Effector memory CD8-positive, alpha-beta T cell (primary cell): ENCODE data around the gene CDH26.

Experiments
- ATAC-seq: fragments of 150-1000 bp; cut with Tn5 transposase; replicated peaks from 2 replicates; pipeline ENCODE4 v1.10.0; 2021; ENCODE audit warnings: mild to moderate bottlenecking, moderate library complexity
- DNase-seq, 3 experiments: peaks; one replicate each; pipeline ENCODE4 v3.0.0; 2021
- H3K27ac Mint-ChIP-seq, 2 donors: one replicate each; pipeline ENCODE4 v1.8.0; 2022; ENCODE audit warnings: mild to moderate bottlenecking in 2 of 2, mixed read lengths in 2 of 2, moderate library complexity in 2 of 2
- H3K27me3 Mint-ChIP-seq, 2 donors: one replicate each; pipeline ENCODE4 v1.8.0; 2022; ENCODE audit warnings: mixed read lengths in 2 of 2
- H3K36me3 Mint-ChIP-seq: one replicate; pipeline ENCODE4 v1.8.0; 2022; ENCODE audit warnings: mild to moderate bottlenecking, moderate library complexity, mixed read lengths; ENCODE audit not compliant: insufficient read depth
- H3K4me1 Mint-ChIP-seq, 2 donors: one replicate each; pipeline ENCODE4 v1.8.0; 2022; ENCODE audit warnings: low read depth in 2 of 2, mixed read lengths in 2 of 2
- H3K4me3 Mint-ChIP-seq, 2 donors: one replicate each; pipeline ENCODE4 v1.8.0; 2022; ENCODE audit warnings: mild to moderate bottlenecking in 2 of 2, mixed read lengths in 2 of 2, moderate library complexity in 2 of 2
- H3K9me3 Mint-ChIP-seq, 2 donors: one replicate each; pipeline ENCODE4 v1.8.0; 2022; ENCODE audit warnings: mixed read lengths in 2 of 2

CDH26 gene

DNA sequence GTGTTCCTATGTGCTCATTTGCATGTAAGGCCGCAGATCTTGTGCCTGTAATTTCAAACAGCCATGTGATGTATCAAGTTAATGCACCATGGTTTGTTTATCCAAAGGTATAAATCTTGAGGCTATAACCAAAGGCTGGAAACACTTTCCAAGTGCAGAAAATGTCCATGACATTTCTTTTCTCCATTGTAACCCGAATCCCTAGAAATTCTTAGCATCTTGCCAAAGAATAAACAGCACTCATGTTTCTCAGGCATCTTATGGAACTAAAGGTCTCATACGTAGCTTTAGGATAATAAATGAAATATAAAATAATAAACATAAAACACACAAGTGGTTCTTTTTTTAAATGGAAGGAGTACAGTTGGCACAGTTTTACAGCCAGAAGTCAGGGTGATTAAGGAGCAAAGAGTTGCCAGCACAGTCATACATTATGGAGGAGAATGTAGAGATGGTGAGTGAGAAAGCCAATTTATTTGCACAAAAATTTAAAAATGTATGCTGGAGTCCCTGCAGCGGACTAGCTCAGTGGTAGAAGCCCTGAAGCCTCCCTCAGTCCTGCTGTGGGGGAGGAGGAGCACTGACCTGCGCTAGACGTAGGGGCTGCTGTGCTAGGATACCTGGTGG lies 18.0 kb downstream of the CDH26 start:
- no peak for ATAC-seq
- H3K36me3 Mint-ChIP-seq, result no peaks in the 10 kb centered on the region
- no peaks in the 10 kb centered on the region for H3K9me3 Mint-ChIP-seq

DNA sequence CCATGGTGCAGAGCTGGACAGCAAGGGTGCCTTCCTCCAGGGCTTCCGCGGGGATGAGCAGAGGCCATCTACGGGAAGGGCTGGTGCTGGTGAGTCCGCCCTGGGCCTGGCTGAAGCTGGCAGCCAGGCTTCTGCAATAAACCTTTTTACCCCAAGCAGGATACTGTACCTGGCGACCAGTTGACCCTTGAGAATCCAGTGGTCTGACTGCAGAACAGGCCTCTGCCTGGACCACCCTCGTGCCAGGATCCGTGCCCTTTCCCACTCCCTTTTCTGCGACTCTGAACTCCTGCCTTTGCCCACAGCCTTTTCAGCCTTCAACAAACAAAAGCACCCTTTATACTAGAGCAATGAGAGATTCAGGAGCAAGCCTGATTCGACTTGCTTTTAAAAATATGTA lies 18.9 kb downstream of the CDH26 start:
- ATAC-seq, result no peak

More for the DNA sequence above, 18.0 kb downstream of the CDH26 start:
- Mint-ChIP-seq H3K4me1 (no peaks in the 10 kb centered on the region), H3K4me3 (no peak overlapping the region), H3K27ac (no peak overlapping the region), H3K27me3 (no peaks in the 10 kb centered on the region)
- DNase-seq, result no peak

DNA sequence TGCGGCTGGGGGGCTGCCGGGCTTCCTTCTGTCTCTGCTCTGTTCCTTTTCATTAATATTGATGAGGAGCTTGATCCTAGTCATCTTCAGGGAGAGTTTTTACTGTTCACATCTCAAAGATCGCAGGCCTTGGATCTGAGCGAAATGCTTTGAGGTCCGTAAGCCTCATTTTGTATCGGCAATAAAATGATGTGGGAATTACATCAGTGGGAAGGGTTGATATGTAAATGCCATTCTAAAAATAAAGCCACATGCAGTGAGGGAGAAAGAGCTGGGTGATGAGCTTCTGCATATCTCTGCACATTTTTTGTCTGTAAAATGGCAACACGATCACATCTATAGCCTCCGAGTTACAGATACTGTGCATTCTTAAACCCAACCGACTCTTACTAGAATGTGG lies 24.9 kb downstream of the CDH26 start:
- no peaks in the 10 kb centered on the region for H3K36me3 Mint-ChIP-seq
- H3K4me1 Mint-ChIP-seq, result no peaks in the 10 kb centered on the region
- no peaks in the 10 kb centered on the region for H3K9me3 Mint-ChIP-seq
- H3K4me3 Mint-ChIP-seq, result no peak overlapping the region
- DNase-seq, result no peak
- no peak overlapping the region for H3K27ac Mint-ChIP-seq
- H3K27me3 Mint-ChIP-seq, result no peaks in the 10 kb centered on the region
- ATAC-seq, result no peak

More for the DNA sequence above, 18.9 kb downstream of the CDH26 start:
- Mint-ChIP-seq H3K27me3 (no peaks in the 10 kb centered on the region), H3K4me1 (no peaks in the 10 kb centered on the region), H3K4me3 (no peak overlapping the region), H3K9me3 (no peaks in the 10 kb centered on the region), H3K27ac (no peak overlapping the region), H3K36me3 (no peaks in the 10 kb centered on the region)
- no peak for DNase-seq

DNA sequence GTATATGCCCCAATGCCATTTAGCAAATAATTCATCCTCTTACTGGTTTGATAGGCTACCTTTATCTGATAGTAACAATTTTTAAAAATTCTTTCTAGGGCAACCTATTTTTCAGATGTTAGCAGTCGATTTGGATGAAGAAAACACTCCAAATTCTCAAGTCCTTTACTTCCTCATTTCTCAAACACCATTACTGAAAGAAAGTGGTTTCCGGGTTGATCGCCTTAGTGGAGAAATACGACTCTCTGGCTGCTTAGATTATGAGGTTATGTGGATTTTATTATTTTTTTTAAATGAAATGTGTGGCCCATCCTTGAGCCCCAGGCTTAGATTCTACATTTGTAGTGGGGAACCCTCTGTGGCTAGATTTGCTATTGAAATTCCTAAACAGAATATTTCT lies 26.3 kb downstream of the CDH26 start:
- no peak for DNase-seq
- Mint-ChIP-seq H3K4me1 (no peaks in the 10 kb centered on the region), H3K27ac (no peak overlapping the region), H3K36me3 (no peaks in the 10 kb centered on the region), H3K27me3 (no peaks in the 10 kb centered on the region), H3K9me3 (no peaks in the 10 kb centered on the region), H3K4me3 (no peak overlapping the region)
- no peak for ATAC-seq

DNA sequence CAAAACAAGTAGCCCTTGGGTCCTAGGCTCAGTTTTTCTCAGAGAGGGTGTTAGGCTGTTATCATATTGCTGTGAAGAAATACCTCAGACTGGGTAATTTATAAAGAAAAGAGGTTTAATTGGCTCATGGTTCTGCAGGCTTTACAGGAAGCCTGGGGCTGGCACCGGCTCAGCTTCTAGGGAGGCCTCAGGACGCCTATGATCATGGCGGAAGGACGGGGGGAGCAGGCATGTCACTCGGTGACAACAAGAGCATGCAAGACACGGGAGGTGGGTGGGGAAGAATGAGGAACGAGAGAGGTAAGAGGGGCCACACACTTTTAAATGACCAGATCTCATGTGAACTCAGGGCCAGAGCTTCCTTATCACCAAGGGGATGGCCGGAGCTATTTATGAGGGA lies 26.9 kb downstream of the CDH26 start:
- Mint-ChIP-seq H3K4me3 (no peak overlapping the region), H3K9me3 (no peaks in the 10 kb centered on the region), H3K27me3 (no peaks in the 10 kb centered on the region), H3K36me3 (no peaks in the 10 kb centered on the region), H3K27ac (no peak overlapping the region), H3K4me1 (no peaks in the 10 kb centered on the region)
- ATAC-seq, result no peak
- DNase-seq, result no peak

DNA sequence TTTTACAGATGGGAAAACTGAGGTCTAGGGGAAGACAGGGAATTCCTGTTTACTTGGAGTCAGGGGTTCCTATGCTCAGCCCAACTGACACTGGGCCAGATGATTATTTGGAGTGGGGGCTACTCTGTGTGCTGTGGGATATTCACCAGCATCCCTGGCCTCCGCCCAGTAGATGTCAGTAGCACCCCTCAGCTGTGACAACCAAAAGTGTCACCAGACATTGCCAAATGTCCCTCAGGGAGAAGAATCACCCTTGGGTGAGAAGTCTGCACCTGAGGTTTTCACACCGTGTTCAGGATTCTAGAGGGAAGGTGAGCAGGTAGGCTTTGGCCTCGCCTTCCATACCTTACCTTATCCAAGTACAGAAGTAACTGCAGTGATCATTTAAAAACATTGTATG lies 27.6 kb downstream of the CDH26 start:
- Mint-ChIP-seq H3K27me3 (no peaks in the 10 kb centered on the region), H3K27ac (no peak overlapping the region), H3K4me1 (no peaks in the 10 kb centered on the region), H3K9me3 (no peaks in the 10 kb centered on the region), H3K4me3 (no peak overlapping the region), H3K36me3 (peaks cover 3% of the 10 kb centered on the region)
- DNase-seq, result no peak
- no peak for ATAC-seq

DNA sequence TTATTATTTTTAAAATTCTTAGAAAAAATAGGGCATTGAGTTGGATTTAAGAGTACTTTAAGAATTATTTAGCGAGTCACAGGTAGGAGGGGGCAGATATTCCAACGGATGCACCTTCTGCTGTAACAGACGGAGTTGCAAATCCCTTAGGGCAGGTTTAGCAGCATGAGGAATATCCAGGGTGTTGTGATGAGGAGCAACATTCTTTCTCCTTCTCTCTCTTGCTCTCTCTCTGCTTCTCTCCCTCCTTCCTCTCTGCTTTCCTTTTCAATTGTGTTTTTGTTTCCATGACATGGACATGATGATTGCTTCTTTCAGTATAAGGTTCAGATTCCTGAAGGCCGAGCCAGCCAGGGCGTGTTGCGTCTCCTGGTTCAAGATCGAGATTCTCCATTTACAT lies 28.9 kb downstream of the CDH26 start:
- Mint-ChIP-seq H3K36me3 (peaks cover 3% of the 10 kb centered on the region), H3K4me3 (no peak overlapping the region), H3K9me3 (no peaks in the 10 kb centered on the region), H3K27ac (no peak overlapping the region), H3K27me3 (no peaks in the 10 kb centered on the region), H3K4me1 (no peaks in the 10 kb centered on the region)
- ATAC-seq, result no peak
- no peak for DNase-seq

DNA sequence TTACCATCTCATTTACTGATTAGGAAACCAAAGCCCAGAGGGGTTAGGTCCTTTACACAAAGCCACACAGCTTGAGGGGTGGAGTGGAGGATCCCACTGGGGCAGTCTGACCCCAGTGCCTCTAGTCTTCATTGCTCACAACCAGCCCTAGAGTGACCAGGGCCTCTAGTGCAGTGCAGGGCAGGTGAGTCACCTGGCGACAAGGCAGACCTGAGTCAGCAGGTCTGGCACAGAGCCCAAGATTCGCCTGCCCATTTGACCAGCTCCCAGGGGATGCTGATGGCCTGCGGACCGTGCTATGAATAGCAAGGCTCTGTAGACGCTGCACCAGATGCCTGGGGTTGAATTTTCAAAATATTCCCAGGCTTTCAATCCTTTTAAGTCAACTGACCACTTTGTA lies 29.9 kb downstream of the CDH26 start:
- peaks cover 3% of the 10 kb centered on the region for H3K36me3 Mint-ChIP-seq
- no peak overlapping the region for H3K27ac Mint-ChIP-seq
- H3K4me3 Mint-ChIP-seq, result no peak overlapping the region
- H3K4me1 Mint-ChIP-seq, result no peaks in the 10 kb centered on the region
- H3K9me3 Mint-ChIP-seq, result no peaks in the 10 kb centered on the region
- no peaks in the 10 kb centered on the region for H3K27me3 Mint-ChIP-seq
- DNase-seq, result no peak
- no peak for ATAC-seq

DNA sequence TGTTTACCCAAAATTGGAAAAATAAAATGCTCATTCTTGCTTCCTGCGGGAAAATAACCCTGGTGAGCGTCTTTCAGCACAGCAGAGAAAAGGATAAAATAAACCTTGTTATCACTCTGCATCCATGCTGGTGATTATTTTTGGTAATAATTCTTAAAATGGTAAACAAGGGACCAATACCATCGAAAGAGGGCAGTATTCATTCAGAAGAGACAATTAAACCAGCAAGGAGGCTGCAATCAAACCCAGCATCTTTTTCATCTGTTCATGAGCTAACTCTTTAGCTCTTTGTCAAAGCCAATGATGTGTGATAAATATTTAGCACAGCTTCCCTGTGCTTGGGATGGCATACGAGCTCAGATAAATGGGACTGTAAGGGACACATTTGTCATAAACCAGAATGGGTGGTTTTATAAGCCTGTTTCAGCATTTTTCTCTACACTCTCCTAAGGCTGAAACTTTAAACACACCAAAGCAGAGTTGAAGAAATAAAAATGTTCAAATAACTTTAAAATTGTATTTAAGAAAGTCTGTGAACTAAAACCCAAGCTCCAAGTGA lies 34.4 kb downstream of the CDH26 start:
- Mint-ChIP-seq H3K27ac (no peak overlapping the region), H3K9me3 (no peaks in the 10 kb centered on the region), H3K4me1 (no peaks in the 10 kb centered on the region), H3K4me3 (no peak overlapping the region), H3K27me3 (peaks cover 8 to 11% of the 10 kb centered on the region in 2 donors), H3K36me3 (peaks cover 3% of the 10 kb centered on the region)
- ATAC-seq (no peak), DNase-seq (no peak)

DNA sequence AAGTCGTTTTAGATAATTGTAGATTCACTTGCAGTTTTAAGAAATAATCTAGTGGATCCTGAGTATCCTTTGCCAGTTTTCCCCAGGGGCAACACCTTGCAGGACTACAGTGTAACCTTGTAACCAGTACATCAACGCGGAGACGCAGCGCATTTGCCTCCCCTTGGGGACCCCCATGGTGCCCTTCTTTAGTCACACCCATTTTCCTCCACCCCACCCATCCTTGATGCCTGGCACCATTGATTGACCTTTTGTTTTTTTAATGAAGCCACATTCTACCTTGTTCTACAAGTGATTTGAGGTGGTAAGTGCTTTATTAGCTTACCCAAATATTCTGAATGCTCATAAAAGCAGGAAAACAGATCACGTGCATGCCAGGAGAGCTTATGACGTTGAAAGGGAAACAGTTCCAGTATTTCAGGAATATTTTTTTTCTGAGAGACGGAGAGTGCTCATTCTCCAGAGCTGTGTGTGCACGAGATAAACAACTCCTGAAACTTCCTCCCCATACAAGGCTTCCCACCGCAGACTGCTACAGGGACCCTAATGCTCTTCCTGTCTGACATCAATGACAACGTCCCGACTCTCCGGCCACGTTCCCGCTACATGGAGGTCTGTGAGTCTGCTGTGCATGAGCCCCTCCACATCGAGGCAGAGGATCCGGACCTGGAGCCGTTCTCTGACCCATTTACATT lies 35.7 kb downstream of the CDH26 start:
- peaks cover 3% of the 10 kb centered on the region for H3K36me3 Mint-ChIP-seq
- ATAC-seq (no peak), DNase-seq (no peak)
- H3K27ac Mint-ChIP-seq, result no peak overlapping the region
- peaks cover 8 to 11% of the 10 kb centered on the region in 2 donors for H3K27me3 Mint-ChIP-seq
- H3K9me3 Mint-ChIP-seq, result no peaks in the 10 kb centered on the region
- no peak overlapping the region for H3K4me3 Mint-ChIP-seq
- no peaks in the 10 kb centered on the region for H3K4me1 Mint-ChIP-seq

DNA sequence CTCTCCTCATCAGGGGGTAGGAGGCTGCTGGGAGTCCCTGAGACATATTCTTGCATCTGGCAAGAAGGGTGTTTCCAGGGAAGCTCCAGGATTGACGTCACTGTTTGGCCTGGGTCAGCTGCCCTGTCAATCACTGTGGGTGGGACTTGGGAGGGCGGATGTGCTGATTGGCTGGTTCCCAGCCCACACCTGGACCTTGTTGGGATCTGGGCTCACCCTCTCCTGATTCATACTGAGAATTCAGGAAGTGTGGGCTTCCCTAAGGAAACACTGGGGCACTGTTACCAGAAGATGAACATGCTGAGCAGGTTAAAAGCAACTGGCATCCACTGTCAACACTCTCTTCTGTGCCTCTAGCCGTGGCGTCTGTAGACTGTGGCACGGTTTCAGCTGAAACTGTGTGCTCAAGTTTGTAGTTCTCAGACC lies 36.5 kb downstream of the CDH26 start:
- DNase-seq, result no peak
- no peaks in the 10 kb centered on the region for H3K9me3 Mint-ChIP-seq
- no peak for ATAC-seq
- peaks cover 3% of the 10 kb centered on the region for H3K36me3 Mint-ChIP-seq
- no peaks in the 10 kb centered on the region for H3K4me1 Mint-ChIP-seq
- no peak overlapping the region for H3K4me3 Mint-ChIP-seq
- peaks cover 8 to 11% of the 10 kb centered on the region in 2 donors for H3K27me3 Mint-ChIP-seq
- no peak overlapping the region for H3K27ac Mint-ChIP-seq

DNA sequence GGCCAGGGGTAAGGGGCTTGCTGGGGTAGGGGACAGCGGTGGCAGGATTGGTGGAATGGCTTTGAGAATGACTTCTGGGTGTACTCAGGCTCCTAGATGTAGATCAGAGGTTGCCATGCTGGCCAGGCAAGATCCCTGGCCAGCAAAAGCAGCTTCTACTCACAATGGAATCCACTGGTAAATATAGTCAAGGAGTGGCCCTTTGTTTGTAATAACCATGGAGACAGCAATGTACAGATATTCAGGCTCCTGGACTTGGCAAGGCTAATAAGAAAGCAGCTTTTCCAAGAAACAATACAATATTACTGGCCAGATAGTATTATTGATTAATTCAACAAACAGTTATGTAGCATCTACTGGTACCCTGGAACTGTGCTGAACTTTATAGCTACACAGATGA lies 37.9 kb downstream of the CDH26 start:
- DNase-seq (no peak), ATAC-seq (no peak)
- Mint-ChIP-seq H3K36me3 (no peaks in the 10 kb centered on the region), H3K4me3 (no peak overlapping the region), H3K9me3 (no peaks in the 10 kb centered on the region), H3K4me1 (no peaks in the 10 kb centered on the region), H3K27ac (no peak overlapping the region), H3K27me3 (peaks cover 8 to 11% of the 10 kb centered on the region in 2 donors)

DNA sequence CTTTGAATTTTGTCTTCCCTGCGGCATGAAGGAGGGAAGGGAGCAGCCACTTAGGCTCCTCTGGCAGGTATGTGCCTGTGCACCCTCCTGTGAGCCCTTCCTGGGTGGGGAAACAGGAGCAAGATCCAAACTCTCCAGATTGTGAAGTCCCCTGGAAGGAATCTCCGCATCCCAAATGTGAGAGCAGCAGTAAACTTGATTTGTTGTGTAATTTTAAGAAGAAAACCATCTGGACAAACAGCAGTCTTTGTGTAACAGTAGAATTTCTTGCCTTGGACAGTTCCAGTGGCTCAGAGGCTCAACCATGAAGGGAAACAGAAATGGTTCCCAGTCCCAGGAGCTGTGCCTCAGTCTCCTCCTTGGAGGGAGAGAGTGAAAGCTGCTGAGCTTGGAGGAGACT lies 39.7 kb downstream of the CDH26 start:
- Mint-ChIP-seq H3K36me3 (no peaks in the 10 kb centered on the region), H3K9me3 (no peaks in the 10 kb centered on the region), H3K27me3 (peaks cover 8 to 11% of the 10 kb centered on the region in 2 donors), H3K27ac (peak overlapping the region in 1 of 2 donors; percentile 53), H3K4me3 (no peak overlapping the region), H3K4me1 (no peaks in the 10 kb centered on the region)
- ATAC-seq (no peak), DNase-seq (no peak)

DNA sequence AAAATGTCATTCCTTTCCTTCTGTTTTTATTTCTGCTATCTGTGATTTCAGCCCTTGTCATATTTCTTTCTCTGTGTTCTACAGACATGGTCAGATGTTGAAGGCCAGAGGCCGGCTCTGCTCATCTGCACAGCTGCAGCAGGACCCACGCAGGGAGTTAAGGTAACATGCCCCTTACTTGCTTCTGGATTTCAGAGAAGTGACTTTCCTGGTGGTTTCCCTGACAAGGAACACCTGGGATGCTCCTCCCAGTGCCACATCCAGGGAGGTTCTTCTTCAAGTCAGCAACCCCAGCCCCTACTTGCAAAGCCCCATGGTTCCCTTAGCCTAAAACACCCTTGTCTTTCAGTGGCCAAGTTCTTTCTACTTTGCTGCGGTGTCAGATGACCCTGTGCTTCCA lies 41.3 kb downstream of the CDH26 start:
- Mint-ChIP-seq H3K36me3 (no peaks in the 10 kb centered on the region), H3K27me3 (peaks cover 8 to 11% of the 10 kb centered on the region in 2 donors), H3K9me3 (no peaks in the 10 kb centered on the region), H3K4me3 (no peak overlapping the region), H3K27ac (no peak overlapping the region), H3K4me1 (no peaks in the 10 kb centered on the region)
- DNase-seq (no peak), ATAC-seq (no peak)
